Chondrocyte (in vitro differentiated cells): ENCODE measurements around the gene COX19. TPM values are rescaled to one million over a fixed set of nuclear protein-coding genes. Genes with fewer than 3 reads are reported as not detected.
"Not testable (repeated sequence)": the region's sequence is repeated elsewhere in the genome, so short reads cannot be mapped to it uniquely, and the experiment has no call there.

Source experiments
- DNase-seq: peaks from one replicate; pipeline ENCODE4 v3.0.0; 2021; ENCODE audit warnings: mixed read lengths, low spot score
- H3K27ac Mint-ChIP-seq: one replicate; pipeline ENCODE4 v1.8.0; 2021; ENCODE audit warnings: mild to moderate bottlenecking, moderate library complexity, mixed read lengths; ENCODE audit not compliant: unreplicated experiment
- H3K27me3 Mint-ChIP-seq: 2 replicates; pipeline ENCODE4 v1.8.0; 2021; ENCODE audit warnings: low read depth, mixed read lengths
- H3K36me3 Mint-ChIP-seq: 2 replicates; pipeline ENCODE4 v1.8.0; 2021; ENCODE audit warnings: low read depth, mixed read lengths
- H3K4me1 Mint-ChIP-seq: 2 replicates; pipeline ENCODE4 v1.8.0; 2021; ENCODE audit warnings: low read depth, mild to moderate bottlenecking, mixed read lengths
- H3K4me3 Mint-ChIP-seq: one replicate; pipeline ENCODE4 v1.8.0; 2021; ENCODE audit warnings: mild to moderate bottlenecking, moderate library complexity, mixed read lengths; ENCODE audit not compliant: unreplicated experiment
- H3K9me3 Mint-ChIP-seq: 2 replicates; pipeline ENCODE4 v1.8.0; 2021; ENCODE audit warnings: low read depth, mixed read lengths
- CTCF ChIP-seq: fragments of 200-600 bp; sonication (generic); IDR thresholded peaks from 2 replicates; pipeline ENCODE4 v1.5.0; 2021; ENCODE audit warnings: antibody characterized with exemption, mild to moderate bottlenecking, moderate library complexity
- total RNA-seq: library from RNA; stranded (reverse); gene quantifications from 3 replicates; pipeline ENCODE4 v1.2.1, GENCODE V29; 2021

The COX19 gene
- total RNA-seq, 1 donor from 2014 or later: 9.6 TPM

- not testable (repeated sequence) for DNase-seq, H3K36me3 Mint-ChIP-seq, H3K27me3 Mint-ChIP-seq, H3K4me1 Mint-ChIP-seq, H3K9me3 Mint-ChIP-seq, H3K4me3 Mint-ChIP-seq, H3K27ac Mint-ChIP-seq
Measured at GRCh38 chr7:1001069-1001770, 25.9 kb upstream of the COX19 start.

GRCh38 chr7:999941-1000935 is 24.9 kb upstream of the COX19 start:
- Mint-ChIP-seq H3K4me3 (no peak overlapping the region), H3K4me1 (no peaks in the 10 kb centered on the region), H3K27ac (no peak overlapping the region), H3K27me3 (no peaks in the 10 kb centered on the region), H3K36me3 (peaks cover 1% of the 10 kb centered on the region), H3K9me3 (no peaks in the 10 kb centered on the region)
- DNase-seq: no peak
- no peak for TF ChIP-seq CTCF

- H3K36me3 Mint-ChIP-seq: peaks cover 1% of the 10 kb centered on the region
- no peak overlapping the region for H3K4me3 Mint-ChIP-seq
- no peak for DNase-seq
- H3K27me3 Mint-ChIP-seq: no peaks in the 10 kb centered on the region
- H3K27ac Mint-ChIP-seq: peak overlapping the region; percentile 45
- H3K9me3 Mint-ChIP-seq: no peaks in the 10 kb centered on the region
- no peak for TF ChIP-seq CTCF
- no peaks in the 10 kb centered on the region for H3K4me1 Mint-ChIP-seq
Measured at GRCh38 chr7:999149-999879, 24.0 kb upstream of the COX19 start.

- H3K9me3 Mint-ChIP-seq: no peaks in the 10 kb centered on the region
- H3K4me3 Mint-ChIP-seq: no peak overlapping the region
- peak; percentile 29 for TF ChIP-seq CTCF
- no peak for DNase-seq
- no peaks in the 10 kb centered on the region for H3K27me3 Mint-ChIP-seq
- no peak overlapping the region for H3K27ac Mint-ChIP-seq
- peaks cover 1% of the 10 kb centered on the region for H3K36me3 Mint-ChIP-seq
- peaks cover 8% of the 10 kb centered on the region for H3K4me1 Mint-ChIP-seq
Measured at GRCh38 chr7:997404-998395, 22.4 kb upstream of the COX19 start.
